Measurements from ENCODE around the gene MYO7A.

Gene MYO7A

GRCh38 chr11:77208535-77208934 is 80.5 kb downstream of the MYO7A start:
- TF ChIP-seq EZH2phosphoT487 (IDR thresholded peaks at IDR 0.05; ENCODE audit: borderline replicate concordance) (no peak), CTCF (conservative IDR thresholded peaks at IDR 0.05; ENCODE audit: low read length) (no peak)
- no peaks in the 10 kb centered on the region for H3K27me3 ChIP-seq (ENCODE audit: insufficient read depth, low read length, poor library complexity, severe bottlenecking)

GRCh38 chr11:77209663-77210062 is 81.6 kb downstream of the MYO7A start:
- H3F3A ChIP-seq (ENCODE audit: low read depth), result no peaks in the 10 kb centered on the region
- no peak overlapping the region for H2AFZ ChIP-seq (ENCODE audit: low read length)
- H3K27me3 ChIP-seq (ENCODE audit: insufficient read depth, low read length, poor library complexity, severe bottlenecking), result no peaks in the 10 kb centered on the region
- H4K20me1 ChIP-seq (ENCODE audit: insufficient read depth, low read length, poor library complexity, severe bottlenecking), result no peaks in the 10 kb centered on the region
- no peaks in the 10 kb centered on the region for H3K79me2 ChIP-seq (ENCODE audit: insufficient read depth, low read length)
- no peaks in the 10 kb centered on the region for H3K36me3 ChIP-seq (ENCODE audit: insufficient read depth, low read length)
- H3K4me1 ChIP-seq (ENCODE audit: insufficient read depth, low read length, poor library complexity, severe bottlenecking), result no peaks in the 10 kb centered on the region
- no peaks in the 10 kb centered on the region for H3K9me2 ChIP-seq (replicated peaks; ENCODE audit: low read depth, low read length)
- H3K4me3 ChIP-seq (ENCODE audit: low read length, poor library complexity, severe bottlenecking), result no peak overlapping the region
- TF ChIP-seq CTCF (conservative IDR thresholded peaks at IDR 0.05; ENCODE audit: low read length), result no peak
- no peak for TF ChIP-seq EZH2phosphoT487 (IDR thresholded peaks at IDR 0.05; ENCODE audit: borderline replicate concordance)
- no peaks in the 10 kb centered on the region for H3K9me3 ChIP-seq (ENCODE audit: insufficient read depth, low read depth, low read length)
- H3K9ac ChIP-seq (ENCODE audit: low read depth, low read length, poor library complexity, severe bottlenecking), result no peak overlapping the region
- no peak overlapping the region for H3K4me2 ChIP-seq (ENCODE audit: low read depth, low read length, poor library complexity, severe bottlenecking)

More at GRCh38 chr11:77208535-77208934, 80.5 kb downstream of the MYO7A start:
- Histone ChIP-seq H3K4me3 (ENCODE audit: low read length, poor library complexity, severe bottlenecking) (no peak overlapping the region), H3F3A (ENCODE audit: low read depth) (no peaks in the 10 kb centered on the region), H3K36me3 (ENCODE audit: insufficient read depth, low read length) (no peaks in the 10 kb centered on the region), H3K9me2 (replicated peaks; ENCODE audit: low read depth, low read length) (no peaks in the 10 kb centered on the region), H3K9ac (ENCODE audit: low read depth, low read length, poor library complexity, severe bottlenecking) (no peak overlapping the region), H3K4me1 (ENCODE audit: insufficient read depth, low read length, poor library complexity, severe bottlenecking) (no peaks in the 10 kb centered on the region), H2AFZ (ENCODE audit: low read length) (no peak overlapping the region), H3K9me3 (ENCODE audit: insufficient read depth, low read depth, low read length) (no peaks in the 10 kb centered on the region), H4K20me1 (ENCODE audit: insufficient read depth, low read length, poor library complexity, severe bottlenecking) (no peaks in the 10 kb centered on the region), H3K4me2 (ENCODE audit: low read depth, low read length, poor library complexity, severe bottlenecking) (no peak overlapping the region), H3K79me2 (ENCODE audit: insufficient read depth, low read length) (no peaks in the 10 kb centered on the region)

DNA sequence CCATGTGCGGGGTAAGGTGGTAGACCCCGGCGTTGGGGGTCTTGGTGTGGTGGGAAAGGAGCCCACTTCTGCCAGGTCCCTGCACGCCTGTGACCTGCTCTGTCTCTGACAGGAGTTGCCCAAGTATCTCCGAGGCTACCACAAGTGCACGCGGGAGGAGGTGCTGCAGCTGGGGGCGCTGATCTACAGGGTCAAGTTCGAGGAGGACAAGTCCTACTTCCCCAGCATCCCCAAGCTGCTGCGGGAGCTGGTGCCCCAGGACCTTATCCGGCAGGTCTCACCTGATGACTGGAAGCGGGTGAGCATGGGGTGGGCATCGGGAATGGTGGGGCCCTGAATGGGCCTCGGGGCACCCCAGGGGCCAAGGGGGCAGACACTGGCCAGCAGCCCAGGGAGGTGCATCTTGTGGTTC is 83.0 kb downstream of the MYO7A start:
- peaks cover 3% of the 10 kb centered on the region for H3K4me1 ChIP-seq (ENCODE audit: insufficient read depth, low read length, poor library complexity, severe bottlenecking)
- no peaks in the 10 kb centered on the region for H3K9me3 ChIP-seq (ENCODE audit: insufficient read depth, low read depth, low read length)
- H3K79me2 ChIP-seq (ENCODE audit: insufficient read depth, low read length), result no peaks in the 10 kb centered on the region
- H3K9ac ChIP-seq (ENCODE audit: low read depth, low read length, poor library complexity, severe bottlenecking), result no peak overlapping the region
- no peaks in the 10 kb centered on the region for H3F3A ChIP-seq (ENCODE audit: low read depth)
- no peak overlapping the region for H3K4me2 ChIP-seq (ENCODE audit: low read depth, low read length, poor library complexity, severe bottlenecking)
- no peaks in the 10 kb centered on the region for H3K27me3 ChIP-seq (ENCODE audit: insufficient read depth, low read length, poor library complexity, severe bottlenecking)
- H4K20me1 ChIP-seq (ENCODE audit: insufficient read depth, low read length, poor library complexity, severe bottlenecking), result no peaks in the 10 kb centered on the region
- H2AFZ ChIP-seq (ENCODE audit: low read length), result no peak overlapping the region
- no peak overlapping the region for H3K4me3 ChIP-seq (ENCODE audit: low read length, poor library complexity, severe bottlenecking)
- H3K9me2 ChIP-seq (replicated peaks; ENCODE audit: low read depth, low read length), result no peaks in the 10 kb centered on the region
- no peaks in the 10 kb centered on the region for H3K36me3 ChIP-seq (ENCODE audit: insufficient read depth, low read length)
- no peak for TF ChIP-seq EZH2phosphoT487 (IDR thresholded peaks at IDR 0.05; ENCODE audit: borderline replicate concordance)
- no peak for TF ChIP-seq CTCF (conservative IDR thresholded peaks at IDR 0.05; ENCODE audit: low read length)

Data from Loucy (cell line).